Caco-2 (cell line): ENCODE results near the gene GLT6D1. TPM values are rescaled to one million over a fixed set of nuclear protein-coding genes. Genes with fewer than 3 reads are reported as not detected.

ENCODE experiments used
- BruUV-seq: library from RNA; stranded (reverse); fragments of 400-500 nt; replicated peaks from 2 replicates; lab custom pipeline; 2021; lab: Mats Ljungman, UMichigan
- CTCF ChIA-PET: fragments of 300-600 bp; sonication (Branson Sonifier 250); formaldehyde crosslinking; loops from one replicate; lab custom pipeline; 2022; ENCODE audit warnings: antibody characterized with exemption; lab: Charles Lee
- POLR2A ChIA-PET: fragments of 300-600 bp; sonication (Branson Sonifier 250); formaldehyde crosslinking; loops from one replicate; lab custom pipeline; 2022; ENCODE audit warnings: antibody characterized with exemption; lab: Charles Lee
- DNase-seq, 2 experiments: peaks; one replicate each; pipeline versions ENCODE4 v3.0.0 to v3.0.0-alpha.2; 2020 to 2022
- H3K27me3 ChIP-seq: replicated peaks from 2 replicates; pipeline ENCODE4 v1.6.0; 2011; ENCODE audit warnings: low read length; ENCODE audit not compliant: control insufficient read depth, insufficient read depth
- H3K36me3 ChIP-seq: 2 replicates; pipeline ENCODE4 v1.5.1; 2011; ENCODE audit warnings: low read length; ENCODE audit not compliant: control insufficient read depth, insufficient read depth
- H3K4me1 ChIP-seq: fragments of 250-450 bp; sonication (Bioruptor Pico); 2 replicates; pipeline ENCODE4 v1.5.1; 2020; ENCODE audit warnings: mild to moderate bottlenecking
- H3K4me3 ChIP-seq: 2 replicates; pipeline ENCODE4 v1.5.1; 2011; ENCODE audit warnings: low read depth, mild to moderate bottlenecking, control low read depth, low read length
- H3K9me3 ChIP-seq: fragments of 250-450 bp; sonication (Bioruptor Pico); 2 replicates; pipeline ENCODE4 v1.5.1; 2020; ENCODE audit warnings: mild to moderate bottlenecking, moderate library complexity
- H3K27ac Mint-ChIP-seq: one replicate; pipeline ENCODE4 v1.8.0; 2022; ENCODE audit warnings: mixed read lengths; ENCODE audit not compliant: unreplicated experiment
- H3K27me3 Mint-ChIP-seq: one replicate; pipeline ENCODE4 v1.8.0; 2022; ENCODE audit warnings: mixed read lengths; ENCODE audit not compliant: insufficient read depth, unreplicated experiment
- H3K36me3 Mint-ChIP-seq: one replicate; pipeline ENCODE4 v1.8.0; 2022; ENCODE audit warnings: mild to moderate bottlenecking, mixed read lengths; ENCODE audit not compliant: insufficient read depth, unreplicated experiment
- H3K4me1 Mint-ChIP-seq: one replicate; pipeline ENCODE4 v1.8.0; 2022; ENCODE audit warnings: low read depth, mixed read lengths; ENCODE audit not compliant: unreplicated experiment
- H3K4me3 Mint-ChIP-seq: one replicate; pipeline ENCODE4 v1.8.0; 2022; ENCODE audit warnings: mild to moderate bottlenecking, moderate library complexity, mixed read lengths; ENCODE audit not compliant: unreplicated experiment
- H3K9me3 Mint-ChIP-seq: one replicate; pipeline ENCODE4 v1.8.0; 2022; ENCODE audit warnings: mixed read lengths; ENCODE audit not compliant: unreplicated experiment
- intact Hi-C: fragments of 100-400 bp; cut with micrococcal nuclease; formaldehyde crosslinking; loops from one replicate; pipeline ENCODE4 v1.10.0; 2022; ENCODE audit not compliant: unreplicated experiment
- total RNA-seq: library from RNA; stranded (reverse); gene quantifications from 2 replicates; pipeline ENCODE4 v1.2.3, GENCODE V29; 2022
- TF ChIP-seq, protein P1 (sequence below), 2 experiments: fragments of 200-600 bp in 1 of 2; IDR thresholded peaks; 1 replicate in 1 of 2; 2 replicates in 1 of 2; pipeline versions ENCODE4 v1.5.1 to v1.8.0; 2011 to 2022; ENCODE audit warnings: antibody characterized with exemption in 1 of 2, control low read depth in 1 of 2, inconsistent platforms in 1 of 2, low read depth in 1 of 2, low read length in 1 of 2, mild to moderate bottlenecking in 1 of 2, moderate library complexity in 1 of 2; ENCODE audit not compliant: insufficient read depth in 1 of 2, severe bottlenecking in 1 of 2, unreplicated experiment in 1 of 2

GLT6D1 gene
- total RNA-seq, 1 experiment from 2014 or later: not detected

GRCh38 chr9:135680056-135680455, 40.7 kb upstream of the GLT6D1 start:
- intact Hi-C loops: loop anchor here (5.0 kb wide), 1 partner anchor 78 kb away; no protein-coding TSS in a partner anchor

GRCh38 chr9:135678236-135679017, 39.1 kb upstream of the GLT6D1 start:
- intact Hi-C loops: no loop called here
- CTCF ChIA-PET: no interaction called here

More at GRCh38 chr9:135680056-135680455, 40.7 kb upstream of the GLT6D1 start:
- POLR2A ChIA-PET: no interaction called here
- H3K9me3 Mint-ChIP-seq: no peaks in the 10 kb centered on the region
- Histone ChIP-seq H3K4me1 (no peaks in the 10 kb centered on the region), H3K9me3 (no peaks in the 10 kb centered on the region), H3K4me3 (no peak overlapping the region), H3K36me3 (no peaks in the 10 kb centered on the region), H3K27me3 (no peaks in the 10 kb centered on the region)
- CTCF ChIA-PET: no interaction called here
- H3K27me3 Mint-ChIP-seq: peaks cover 4% of the 10 kb centered on the region
- no peak overlapping the region for H3K27ac Mint-ChIP-seq
- no peaks in the 10 kb centered on the region for H3K36me3 Mint-ChIP-seq
- H3K4me3 Mint-ChIP-seq: no peak overlapping the region
- no peak for DNase-seq
- TF ChIP-seq, protein P1, sequence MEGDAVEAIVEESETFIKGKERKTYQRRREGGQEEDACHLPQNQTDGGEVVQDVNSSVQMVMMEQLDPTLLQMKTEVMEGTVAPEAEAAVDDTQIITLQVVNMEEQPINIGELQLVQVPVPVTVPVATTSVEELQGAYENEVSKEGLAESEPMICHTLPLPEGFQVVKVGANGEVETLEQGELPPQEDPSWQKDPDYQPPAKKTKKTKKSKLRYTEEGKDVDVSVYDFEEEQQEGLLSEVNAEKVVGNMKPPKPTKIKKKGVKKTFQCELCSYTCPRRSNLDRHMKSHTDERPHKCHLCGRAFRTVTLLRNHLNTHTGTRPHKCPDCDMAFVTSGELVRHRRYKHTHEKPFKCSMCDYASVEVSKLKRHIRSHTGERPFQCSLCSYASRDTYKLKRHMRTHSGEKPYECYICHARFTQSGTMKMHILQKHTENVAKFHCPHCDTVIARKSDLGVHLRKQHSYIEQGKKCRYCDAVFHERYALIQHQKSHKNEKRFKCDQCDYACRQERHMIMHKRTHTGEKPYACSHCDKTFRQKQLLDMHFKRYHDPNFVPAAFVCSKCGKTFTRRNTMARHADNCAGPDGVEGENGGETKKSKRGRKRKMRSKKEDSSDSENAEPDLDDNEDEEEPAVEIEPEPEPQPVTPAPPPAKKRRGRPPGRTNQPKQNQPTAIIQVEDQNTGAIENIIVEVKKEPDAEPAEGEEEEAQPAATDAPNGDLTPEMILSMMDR (IDR thresholded peaks at IDR 0.05; ENCODE audit: insufficient read depth in 1 of 2, low read depth in 1 of 2, low read length in 1 of 2, severe bottlenecking in 1 of 2, unreplicated experiment in 1 of 2): no peak
- H3K4me1 Mint-ChIP-seq: no peaks in the 10 kb centered on the region
- no TSS peak for BruUV-seq

GRCh38 chr9:135677641-135678168, 38.4 kb upstream of the GLT6D1 start:
- TF ChIP-seq, protein P1 (IDR thresholded peaks at IDR 0.05; ENCODE audit: insufficient read depth in 1 of 2, low read depth in 1 of 2, low read length in 1 of 2, severe bottlenecking in 1 of 2, unreplicated experiment in 1 of 2): no peak
- Histone ChIP-seq H3K27me3 (no peaks in the 10 kb centered on the region), H3K9me3 (no peaks in the 10 kb centered on the region), H3K4me1 (no peaks in the 10 kb centered on the region), H3K4me3 (no peak overlapping the region), H3K36me3 (no peaks in the 10 kb centered on the region)
- BruUV-seq: no TSS peak
- Mint-ChIP-seq H3K9me3 (no peaks in the 10 kb centered on the region), H3K4me3 (no peak overlapping the region), H3K4me1 (no peaks in the 10 kb centered on the region), H3K36me3 (no peaks in the 10 kb centered on the region), H3K27me3 (peaks cover 4% of the 10 kb centered on the region), H3K27ac (no peak overlapping the region)
- intact Hi-C loops: no loop called here
- ChIA-PET POLR2A (no interaction called here), CTCF (no interaction called here)
- DNase-seq: no peak

More at GRCh38 chr9:135678236-135679017, 39.1 kb upstream of the GLT6D1 start:
- no TSS peak for BruUV-seq
- DNase-seq: no peak
- POLR2A ChIA-PET: no interaction called here
- Histone ChIP-seq H3K36me3 (no peaks in the 10 kb centered on the region), H3K27me3 (no peaks in the 10 kb centered on the region), H3K4me3 (no peak overlapping the region), H3K4me1 (no peaks in the 10 kb centered on the region), H3K9me3 (no peaks in the 10 kb centered on the region)
- H3K27ac Mint-ChIP-seq: no peak overlapping the region
- H3K4me3 Mint-ChIP-seq: no peak overlapping the region
- no peaks in the 10 kb centered on the region for H3K36me3 Mint-ChIP-seq
- H3K9me3 Mint-ChIP-seq: no peaks in the 10 kb centered on the region
- peaks cover 4% of the 10 kb centered on the region for H3K27me3 Mint-ChIP-seq
- TF ChIP-seq, protein P1 (IDR thresholded peaks at IDR 0.05; ENCODE audit: insufficient read depth in 1 of 2, low read depth in 1 of 2, low read length in 1 of 2, severe bottlenecking in 1 of 2, unreplicated experiment in 1 of 2): no peak
- no peaks in the 10 kb centered on the region for H3K4me1 Mint-ChIP-seq
